ENCODE results near the gene CTIF. TPM values are rescaled to one million over a fixed set of nuclear protein-coding genes. Genes with fewer than 3 reads are reported as not detected.

Gene CTIF
- total RNA-seq, 1 donor from 2014 or later = 4.2 TPM

DNA sequence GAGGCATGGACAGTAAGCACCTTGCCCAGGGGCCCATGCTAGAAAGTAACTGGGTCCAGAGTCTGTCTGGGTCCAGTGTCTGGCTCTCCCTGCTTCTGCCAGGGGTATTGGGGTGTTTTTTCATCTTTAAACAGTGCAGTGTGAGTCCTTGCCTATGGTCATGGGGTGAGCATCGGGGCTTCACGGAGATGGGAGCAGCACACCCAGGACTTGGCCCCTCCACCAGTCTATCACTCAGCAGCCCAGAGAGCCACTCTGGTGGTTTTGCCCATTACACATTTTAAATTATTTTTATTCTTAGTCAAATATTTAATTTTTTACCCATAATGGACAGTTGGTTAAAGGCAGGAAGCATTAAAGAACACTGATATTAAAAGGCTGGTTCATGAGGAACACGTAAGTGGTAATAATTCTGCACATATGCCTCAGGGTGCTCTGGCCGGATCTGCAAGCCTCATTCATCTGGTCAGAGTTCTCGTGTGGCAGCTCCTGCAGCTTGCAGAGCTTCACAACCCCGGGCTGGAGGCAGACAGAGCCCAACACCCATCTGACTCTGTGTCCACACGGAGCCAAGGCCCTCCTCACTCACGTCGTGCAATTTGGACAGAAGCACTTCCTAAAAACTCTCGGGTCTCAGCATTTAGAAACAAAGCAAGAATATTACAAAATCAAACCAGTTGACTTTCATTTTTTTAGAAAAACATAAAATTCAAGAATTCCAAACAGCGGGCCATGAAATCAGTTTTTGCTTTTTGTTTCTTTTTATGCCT, 204.1 kb downstream of the CTIF start:
- intact Hi-C loops (cut with micrococcal nuclease) = no loop called here

DNA sequence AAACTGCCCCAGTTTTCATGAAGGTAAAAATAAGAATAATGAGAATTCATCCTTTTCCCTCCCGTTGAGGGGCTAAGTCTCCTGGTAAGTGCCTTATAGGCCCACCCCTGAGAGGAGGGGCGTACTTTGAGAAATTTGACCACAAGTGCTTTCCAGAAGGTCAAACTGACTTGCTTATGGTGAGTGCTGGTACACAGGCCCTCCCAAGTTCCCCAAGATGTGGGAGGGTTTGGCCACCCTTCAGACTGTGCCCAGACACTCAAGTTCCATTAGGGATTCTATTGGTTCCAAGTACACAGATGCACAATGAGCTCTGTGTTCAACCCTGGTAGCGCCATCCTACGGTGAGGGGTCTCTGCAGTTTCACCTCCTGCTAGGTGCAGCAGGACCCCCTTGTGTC, 205.1 kb downstream of the CTIF start:
- intact Hi-C loops (cut with micrococcal nuclease) = no loop called here

DNA sequence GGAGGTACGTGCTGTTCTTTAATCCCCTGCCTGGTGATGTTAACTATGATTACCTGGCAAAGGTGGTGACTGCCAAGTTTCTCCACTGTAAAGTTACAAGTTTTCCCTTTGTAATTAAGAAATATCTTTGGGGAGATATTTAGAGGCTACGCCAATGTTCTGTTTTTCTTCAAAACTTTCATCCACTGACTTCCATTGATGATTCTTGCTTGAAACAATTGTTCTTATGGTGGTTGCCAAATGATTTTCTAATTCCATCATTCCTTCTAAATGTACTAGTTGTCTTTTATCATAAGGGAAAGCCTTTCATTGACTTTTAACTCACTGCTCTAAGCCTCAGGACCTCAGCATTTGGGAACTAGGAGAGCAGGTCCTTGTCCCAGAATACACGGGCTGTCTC, 206.5 kb downstream of the CTIF start:
- intact Hi-C loops (cut with micrococcal nuclease) = no loop called here

DNA sequence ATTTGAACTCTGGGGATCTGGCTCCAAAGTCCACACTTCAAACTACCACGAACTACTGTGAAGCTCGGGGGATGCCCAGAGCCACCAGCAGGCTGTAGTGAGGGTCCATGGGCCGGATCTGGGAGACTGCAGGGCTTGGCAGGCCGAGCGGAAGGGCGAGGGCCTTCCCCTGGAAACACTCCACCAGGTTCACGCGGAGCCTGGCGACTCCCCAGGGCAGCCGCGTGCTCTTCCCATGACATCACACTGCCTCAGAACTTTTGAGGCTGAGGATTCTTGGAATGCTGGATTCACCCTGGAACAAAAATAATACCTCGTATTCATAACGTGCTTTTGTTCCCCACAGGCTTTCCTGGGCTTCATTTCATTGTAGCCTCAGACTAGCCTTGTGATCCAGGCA, 210.9 kb downstream of the CTIF start:
- intact Hi-C loops (cut with micrococcal nuclease) = no loop called here

DNA sequence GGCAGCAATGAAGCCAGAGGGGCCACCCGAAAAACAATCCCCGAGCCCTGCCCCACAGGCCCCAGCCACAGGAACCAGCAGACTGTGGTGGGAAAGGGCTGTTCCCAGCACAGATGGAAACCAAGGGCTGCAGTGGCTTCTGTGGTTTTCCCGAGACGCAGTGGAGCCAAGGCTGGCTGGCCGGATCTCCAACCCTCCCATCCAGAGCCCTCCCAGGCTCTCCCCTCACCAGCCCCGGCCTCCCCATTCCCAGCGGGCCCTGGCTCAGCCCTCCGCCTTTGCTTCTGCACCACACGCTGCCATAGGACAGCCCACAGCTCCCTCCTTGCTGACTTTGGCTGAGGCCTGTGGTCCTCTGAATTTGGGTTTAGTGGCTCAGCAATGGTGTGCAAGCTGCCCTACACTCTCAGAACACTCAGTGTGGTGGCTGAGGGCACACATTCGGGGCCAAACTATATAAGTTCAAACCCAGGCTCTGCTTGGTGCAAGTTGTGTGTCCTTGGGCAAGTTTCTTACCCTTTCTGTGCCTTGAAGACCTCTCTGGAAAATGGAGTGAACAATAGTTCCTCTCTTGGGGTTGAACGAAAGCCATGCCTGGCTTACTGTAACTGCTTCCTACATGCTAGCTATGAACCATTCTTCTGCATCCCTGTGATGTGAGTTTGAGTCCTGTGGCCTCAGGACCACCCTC, 211.8 kb downstream of the CTIF start:
- intact Hi-C loops (cut with micrococcal nuclease) = no loop called here

DNA sequence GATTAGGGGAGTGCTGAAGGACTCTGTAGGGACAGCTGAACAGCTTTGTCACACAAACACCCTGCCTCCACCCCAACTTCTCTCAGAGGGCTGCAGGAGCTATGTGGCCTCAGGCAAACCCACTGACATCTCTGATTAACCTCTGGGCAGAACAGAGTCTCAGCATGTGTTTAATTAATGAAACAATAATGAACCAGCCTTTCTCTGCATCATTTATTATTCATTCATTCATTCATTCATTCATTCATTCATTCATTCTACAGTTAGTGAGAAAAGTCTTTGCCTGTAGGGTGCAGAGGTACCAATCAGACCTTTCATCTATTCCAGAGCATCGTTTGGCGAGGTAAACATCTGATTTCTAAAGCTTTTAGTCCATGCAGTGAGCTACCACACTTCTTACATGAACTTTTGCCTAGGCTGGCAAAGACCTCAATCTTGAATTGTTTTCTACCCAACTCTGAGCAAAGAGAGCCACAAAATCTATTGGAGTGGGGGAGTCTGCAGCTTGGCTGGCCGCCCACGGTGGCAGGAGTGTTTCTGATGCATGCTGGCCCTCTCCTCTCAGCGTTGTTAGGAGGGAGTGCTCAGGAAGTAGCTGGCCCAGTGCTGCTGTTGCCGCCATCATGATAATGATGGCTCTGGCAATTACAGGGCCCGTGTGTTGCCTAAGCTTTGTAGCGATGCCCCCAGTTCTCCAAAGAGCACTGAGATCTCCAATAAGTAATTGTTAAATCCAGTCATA, 213.1 kb downstream of the CTIF start:
- intact Hi-C loops (cut with micrococcal nuclease) = no loop called here

DNA sequence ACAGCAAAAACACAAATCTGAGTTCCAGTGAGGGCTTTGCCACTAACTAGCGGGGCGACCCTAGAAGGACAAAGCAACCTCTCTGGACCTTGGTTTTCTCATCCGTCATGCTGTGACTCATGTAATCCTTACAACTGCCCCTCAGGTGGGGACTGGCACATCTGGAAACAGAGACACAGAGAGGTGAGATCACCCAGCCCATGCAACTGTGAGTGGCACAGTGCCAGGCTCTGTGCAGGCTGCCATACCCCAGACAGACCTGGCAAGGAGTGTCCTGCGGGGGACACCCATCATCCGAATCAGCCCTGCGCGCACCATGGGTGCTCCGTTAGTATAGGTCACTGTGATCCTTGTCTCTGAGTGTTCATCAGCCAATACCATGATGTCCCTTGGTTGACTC, 213.6 kb downstream of the CTIF start:
- intact Hi-C loops (cut with micrococcal nuclease) = no loop called here

DNA sequence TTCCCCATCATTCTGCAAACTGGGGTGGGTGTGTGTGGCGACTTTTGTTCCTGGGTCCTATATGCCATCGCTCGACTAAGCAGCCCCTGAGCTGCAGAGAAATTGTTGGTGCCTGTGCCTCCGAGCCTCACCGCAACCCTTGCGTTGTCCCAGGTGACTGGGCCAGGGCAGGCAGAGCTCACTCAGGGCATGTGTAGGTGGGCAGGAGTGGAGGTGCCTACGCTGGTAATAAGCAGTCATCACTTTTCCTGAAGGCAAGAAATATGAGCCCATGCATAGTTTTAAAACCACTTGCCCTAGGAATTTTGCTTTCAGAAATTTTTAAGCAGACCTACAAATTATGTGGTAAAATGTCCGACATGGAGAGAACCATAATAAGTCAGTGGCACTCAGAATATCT, 214.1 kb downstream of the CTIF start:
- intact Hi-C loops (cut with micrococcal nuclease) = no loop called here

DNA sequence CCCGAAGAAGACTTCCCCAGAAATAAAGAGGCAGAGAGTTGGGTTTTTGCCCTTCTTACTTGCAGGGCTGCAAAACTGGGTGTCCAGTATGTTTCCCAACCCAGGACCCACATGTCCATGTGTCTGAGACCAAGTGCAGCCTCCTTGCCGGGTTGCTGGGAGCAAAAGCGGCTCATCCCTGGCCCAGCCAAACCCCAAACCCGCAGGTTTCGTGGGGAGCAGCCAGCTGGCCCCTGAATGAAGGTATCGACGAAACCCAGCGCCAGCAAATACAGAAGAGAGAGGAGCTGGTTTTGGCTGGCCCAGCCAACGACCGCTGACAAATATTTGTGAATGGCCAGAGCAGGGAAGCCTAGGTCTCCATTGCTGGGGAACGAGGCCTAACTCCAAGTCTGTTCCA, 214.9 kb downstream of the CTIF start:
- intact Hi-C loops (cut with micrococcal nuclease) = no loop called here

DNA sequence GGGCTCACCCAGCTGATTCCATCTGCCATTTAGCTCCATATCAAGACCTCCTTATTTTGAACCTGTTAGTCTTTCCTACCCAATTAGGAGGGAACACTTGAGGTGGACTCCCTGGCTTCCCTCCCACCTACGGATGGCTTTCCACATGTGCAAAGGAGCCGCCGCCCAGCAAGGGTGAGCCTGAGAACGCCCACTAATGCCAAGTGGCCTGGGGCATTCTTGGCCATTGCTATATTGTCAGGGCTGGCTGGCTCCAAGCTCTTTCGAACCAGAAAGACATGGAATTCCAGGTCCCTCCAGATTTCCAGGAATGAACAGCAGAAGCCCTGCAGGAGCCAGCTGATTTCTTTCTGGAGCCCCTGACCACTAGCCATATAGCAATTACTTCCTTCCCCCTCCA, 215.7 kb downstream of the CTIF start:
- intact Hi-C loops (cut with micrococcal nuclease) = no loop called here

DNA sequence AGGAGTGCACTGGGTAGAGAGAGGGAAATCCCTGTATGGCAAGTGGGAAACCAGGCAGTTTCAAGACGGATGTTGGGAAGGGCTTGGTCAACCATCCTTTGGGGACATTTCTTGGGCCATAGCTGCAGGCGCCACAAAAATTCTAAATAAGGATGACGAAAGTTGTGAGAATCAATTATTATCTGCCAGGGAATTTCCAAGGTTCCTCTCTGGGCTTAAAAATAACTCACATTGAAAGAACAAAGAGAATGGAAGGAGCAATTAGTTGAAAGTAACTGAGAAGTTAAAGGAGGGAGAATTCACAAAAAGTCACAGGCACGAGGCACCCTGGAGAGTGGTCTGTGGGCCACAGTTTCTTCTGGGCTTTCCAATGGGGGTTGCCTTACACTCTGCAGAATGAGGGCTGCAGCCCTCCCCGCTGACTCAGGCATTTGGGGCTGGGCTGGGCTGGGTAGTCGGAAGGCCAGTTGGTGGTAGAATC, 216.2 kb downstream of the CTIF start:
- intact Hi-C loops (cut with micrococcal nuclease) = no loop called here

DNA sequence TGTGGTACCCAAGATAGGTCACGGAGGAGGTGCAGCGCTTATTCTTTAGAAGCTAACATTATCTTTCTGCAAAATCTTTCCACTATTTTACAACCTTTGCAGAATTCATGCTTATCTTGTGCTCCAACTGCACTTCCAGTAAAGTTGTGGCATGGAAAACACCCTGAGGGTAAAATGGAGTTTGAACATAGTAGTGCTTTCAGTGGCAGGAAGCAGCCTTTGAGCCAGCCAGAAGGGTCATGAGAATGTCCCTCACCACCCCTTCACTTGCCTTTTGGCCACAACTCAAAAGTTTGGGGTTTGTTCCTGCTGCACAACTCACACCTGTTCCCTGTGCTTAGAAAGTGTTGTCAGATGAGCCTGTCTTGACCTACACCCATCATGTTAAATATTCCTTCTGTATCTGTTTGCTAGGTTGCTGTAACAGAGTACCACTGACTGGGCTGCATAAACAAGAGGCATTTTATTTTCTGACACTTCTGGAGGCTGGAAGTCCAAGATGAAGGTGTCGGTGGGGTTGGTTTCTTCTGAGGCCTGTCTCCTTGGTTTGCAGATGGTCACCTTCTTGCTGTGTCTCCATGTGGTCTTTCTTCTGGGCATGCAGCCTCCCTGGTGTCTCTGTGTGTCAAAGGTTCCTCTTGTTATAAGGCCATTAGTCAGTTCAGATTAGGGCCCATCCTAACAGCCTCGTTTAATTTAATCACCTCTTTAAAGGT, 217.8 kb downstream of the CTIF start:
- intact Hi-C loops (cut with micrococcal nuclease) = no loop called here

DNA sequence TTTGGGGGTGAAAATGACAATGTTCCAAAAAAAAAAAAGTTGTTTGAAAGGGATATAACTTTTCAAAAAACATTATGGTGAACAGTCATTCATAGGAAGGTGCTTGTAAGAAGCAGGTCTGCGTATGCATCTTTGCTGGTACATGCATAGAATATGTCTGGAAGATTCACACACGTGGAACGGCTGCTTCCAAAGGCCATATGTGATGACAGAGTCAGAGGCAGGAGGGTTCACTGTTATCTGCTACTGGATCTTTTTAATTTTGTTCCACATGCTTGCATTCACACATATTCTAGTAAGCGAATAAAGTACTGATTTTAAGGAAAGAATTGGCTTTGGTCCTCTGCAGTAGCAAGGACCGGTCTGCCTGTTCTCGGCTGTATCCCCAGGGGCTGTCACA, 218.5 kb downstream of the CTIF start:
- intact Hi-C loops (cut with micrococcal nuclease) = no loop called here

DNA sequence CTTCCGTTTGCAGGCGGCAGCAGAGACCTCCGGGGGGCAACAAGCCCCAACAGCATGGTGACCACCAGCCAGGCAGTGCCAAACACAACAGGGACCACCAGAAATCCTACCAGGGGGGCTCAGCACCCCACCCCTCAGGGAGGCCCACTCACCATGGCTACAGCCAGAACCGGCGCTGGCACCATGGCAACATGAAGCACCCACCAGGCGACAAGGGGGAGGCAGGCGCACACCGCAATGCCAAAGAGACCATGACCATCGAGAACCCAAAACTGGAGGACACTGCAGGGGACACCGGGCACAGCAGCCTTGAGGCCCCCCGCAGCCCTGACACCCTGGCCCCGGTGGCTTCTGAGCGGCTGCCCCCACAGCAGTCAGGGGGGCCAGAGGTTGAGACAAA, 219.1 kb downstream of the CTIF start:
- intact Hi-C loops (cut with micrococcal nuclease) = no loop called here

DNA sequence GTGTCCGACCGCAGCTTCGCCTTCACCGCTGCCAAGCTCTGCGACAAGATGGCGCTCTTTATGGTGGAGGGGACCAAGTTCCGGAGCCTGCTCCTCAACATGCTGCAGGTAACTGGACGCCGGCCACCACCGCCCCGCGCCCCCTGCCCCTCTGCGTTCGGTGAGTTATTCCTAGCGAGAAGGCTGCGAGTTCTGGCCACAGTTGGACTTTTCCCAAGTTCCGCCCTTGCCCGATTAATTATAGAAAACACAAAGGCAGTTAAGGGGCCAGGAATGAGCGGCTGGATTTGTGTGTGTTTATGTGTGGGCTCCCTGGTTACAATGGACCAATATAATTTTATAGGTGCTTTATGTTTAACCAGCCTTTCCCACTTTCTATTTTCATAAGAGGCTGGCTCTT, 222.8 kb downstream of the CTIF start:
- intact Hi-C loops (cut with micrococcal nuclease) = no loop called here

DNA sequence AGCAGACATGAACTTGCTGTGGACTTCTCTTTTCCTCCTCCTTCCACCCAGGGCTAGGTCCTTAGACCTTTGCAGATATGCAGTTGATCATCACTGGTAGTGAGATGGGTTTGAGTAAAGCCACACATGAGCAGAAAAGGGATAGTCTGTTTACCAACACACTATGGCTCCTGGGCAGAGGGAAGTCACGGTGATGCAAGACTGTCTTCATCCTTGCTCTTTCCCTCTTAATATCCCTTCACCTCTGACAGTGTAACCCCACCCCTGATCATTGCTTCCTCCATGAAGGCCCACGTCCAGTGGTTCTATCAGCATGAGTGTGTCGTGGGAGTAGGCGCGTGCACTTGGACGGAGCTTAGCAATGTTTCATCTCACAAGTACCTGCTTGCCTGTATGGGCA, 223.2 kb downstream of the CTIF start:
- intact Hi-C loops (cut with micrococcal nuclease) = no loop called here

DNA sequence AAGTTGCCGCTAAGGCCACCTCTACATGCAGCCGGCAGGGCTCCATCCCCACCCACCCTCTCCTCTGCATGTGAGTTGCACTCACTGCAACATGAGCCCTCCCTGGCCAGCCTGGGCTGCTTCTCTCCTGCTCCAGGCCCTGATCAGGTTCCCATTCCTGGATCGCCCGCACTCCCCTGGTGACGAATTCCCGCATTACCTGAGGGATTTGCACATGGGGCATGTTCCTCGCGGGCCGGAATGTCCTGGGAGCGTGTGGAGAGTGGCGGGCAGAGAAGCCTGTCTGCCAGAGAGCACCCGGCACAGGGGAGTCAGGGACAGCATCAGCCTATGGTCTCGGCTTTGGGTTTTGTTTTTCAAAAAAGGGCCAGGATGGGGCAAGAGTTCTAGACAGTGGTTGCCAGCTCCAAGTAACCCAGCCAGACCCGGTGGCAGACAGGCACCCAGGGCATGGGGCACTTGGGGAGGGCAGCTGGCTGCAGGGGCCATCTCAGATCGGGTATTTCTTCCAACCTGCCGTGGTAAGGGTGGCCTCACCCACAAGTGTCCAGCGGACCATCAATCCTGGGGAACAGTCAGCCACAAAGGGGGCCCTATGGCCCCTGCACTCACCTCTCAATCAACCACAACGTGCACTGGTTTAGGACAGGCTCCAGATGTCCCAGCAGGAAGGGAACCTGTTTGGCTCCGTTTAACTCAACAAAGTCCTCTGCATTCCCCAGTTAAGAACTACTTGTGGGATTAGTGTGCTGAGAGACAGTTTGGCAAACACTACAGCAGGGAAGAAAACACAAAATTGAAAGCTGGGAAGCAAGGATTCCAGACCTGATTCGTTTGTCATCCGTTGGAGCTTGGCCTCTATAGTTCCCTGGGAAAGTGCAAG, 224.2 kb downstream of the CTIF start:
- intact Hi-C loops (cut with micrococcal nuclease) = no loop called here

DNA sequence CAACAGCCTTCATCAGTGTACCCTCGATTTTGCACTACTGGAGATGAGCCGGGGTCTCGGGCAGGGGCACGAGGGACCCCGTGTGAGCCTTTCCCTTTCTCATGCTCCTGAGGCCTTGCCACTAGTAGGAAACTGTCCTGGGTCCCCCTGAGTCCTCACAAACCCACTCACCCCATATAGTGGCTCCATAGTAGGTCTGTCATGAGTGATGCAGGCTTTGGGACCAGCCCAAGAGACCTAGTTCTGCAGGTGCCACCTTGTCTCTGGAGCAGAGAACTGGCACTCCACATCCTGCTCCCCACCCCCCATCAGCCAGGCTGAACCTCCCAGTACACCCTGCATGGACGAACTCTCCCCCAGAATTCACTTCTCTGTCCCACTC, 224.9 kb downstream of the CTIF start:
- intact Hi-C loops (cut with micrococcal nuclease) = no loop called here

DNA sequence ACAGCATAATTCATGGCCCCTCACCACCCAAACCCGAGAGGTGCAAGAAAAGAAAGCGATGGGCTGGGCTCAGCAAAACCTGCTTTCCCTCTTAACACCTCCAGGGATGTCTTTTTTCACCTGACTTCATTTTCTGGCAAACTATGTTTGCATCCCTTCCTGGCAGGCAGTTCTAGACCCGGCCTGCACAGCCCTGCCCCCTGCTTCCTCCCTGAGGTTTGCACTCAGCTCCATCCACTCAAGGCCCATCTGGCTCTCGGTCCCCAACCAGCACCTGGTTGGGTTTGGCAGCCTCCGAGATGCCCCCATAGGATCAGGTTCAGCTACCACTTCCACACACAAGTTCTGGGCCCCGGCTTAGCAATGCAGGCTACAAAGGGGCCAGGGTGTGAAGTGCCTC, 226.2 kb downstream of the CTIF start:
- intact Hi-C loops (cut with micrococcal nuclease) = no loop called here

DNA sequence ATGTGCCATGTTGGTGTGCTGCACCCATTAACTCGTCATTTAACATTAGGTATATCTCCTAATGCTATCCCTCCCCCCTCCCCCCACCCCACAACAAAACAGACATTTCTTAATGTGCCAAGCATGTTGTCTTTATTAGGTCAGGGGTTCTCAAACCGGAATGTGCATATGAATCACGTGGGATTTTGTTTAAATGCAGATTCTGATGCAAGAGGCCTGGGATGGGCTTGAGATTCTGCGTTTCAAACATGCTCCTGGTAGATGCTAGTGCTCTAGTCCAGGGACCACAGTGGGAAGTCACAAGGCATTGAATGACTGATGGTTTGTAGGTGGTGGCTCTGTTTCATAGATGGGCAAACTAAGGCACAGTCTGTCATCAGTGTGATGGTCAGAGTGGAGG, 227.2 kb downstream of the CTIF start:
- intact Hi-C loops (cut with micrococcal nuclease) = no loop called here

DNA sequence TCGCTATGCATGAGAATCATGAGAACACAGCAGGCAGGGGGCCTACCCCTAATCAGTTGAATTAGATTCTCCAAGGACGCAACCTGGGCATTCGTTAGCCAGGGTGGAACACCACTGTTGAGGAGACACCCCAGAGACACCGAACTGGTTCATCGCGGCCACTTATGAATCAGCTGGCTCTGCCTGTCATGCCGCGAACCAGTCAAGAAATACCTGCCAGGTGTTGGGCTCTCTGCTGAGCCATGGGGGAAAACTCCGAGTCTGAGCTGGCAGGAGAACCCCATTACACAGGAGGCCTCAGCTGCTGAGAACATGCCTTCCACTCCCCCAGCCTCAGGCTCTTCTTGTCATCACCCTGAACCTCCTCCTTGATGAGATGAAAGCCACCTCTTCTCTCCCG, 227.7 kb downstream of the CTIF start:
- intact Hi-C loops (cut with micrococcal nuclease) = no loop called here
